H1 (cell line): ENCODE data around the gene CGNL1.

Experiments
- CBX5 ChIP-seq: fragments of 300-800, 300-1000 bp; sonication (generic); IDR thresholded peaks from 2 replicates; pipeline ENCODE4 v1.7.1; 2016; ENCODE audit warnings: antibody characterized with exemption, low read length, low read depth
- CEBPB ChIP-seq: IDR thresholded peaks from 2 replicates; pipeline ENCODE4 v1.6.1; 2012; ENCODE audit warnings: low read depth, low read length
- CTCF ChIP-seq, 3 experiments: IDR thresholded peaks; 1 replicate in 2 of 3; 2 replicates in 1 of 3; pipeline versions ENCODE4 v1.5.1 to v1.6.1; 2011; ENCODE audit warnings: low read length in 3 of 3, mild to moderate bottlenecking in 3 of 3, inconsistent platforms in 2 of 3, low read depth in 1 of 3, moderate library complexity in 1 of 3; ENCODE audit not compliant: insufficient read depth in 1 of 3; ENCODE audit errors: control extremely low read depth in 1 of 3
- FOSL1 ChIP-seq: IDR thresholded peaks from 2 replicates; pipeline ENCODE4 v1.6.1; 2011; ENCODE audit warnings: mild to moderate bottlenecking, low read depth, low read length, moderate library complexity; ENCODE audit not compliant: insufficient read depth
- POLR2A ChIP-seq, 2 experiments: IDR thresholded peaks; 1 replicate in 1 of 2; 2 replicates in 1 of 2; pipeline ENCODE4 v1.6.1; 2011; ENCODE audit warnings: low read depth in 2 of 2, low read length in 2 of 2, mild to moderate bottlenecking in 2 of 2; ENCODE audit errors: control extremely low read depth in 1 of 2
- POLR2AphosphoS5 ChIP-seq: IDR thresholded peaks from 2 replicates; pipeline ENCODE4 v1.6.1; 2011; ENCODE audit warnings: low read depth, low read length
- POU5F1 ChIP-seq: IDR thresholded peaks from 2 replicates; pipeline ENCODE4 v1.6.1; 2011; ENCODE audit warnings: low read depth, mild to moderate bottlenecking, low read length, moderate library complexity
- TCF12 ChIP-seq: IDR thresholded peaks from 2 replicates; pipeline ENCODE4 v1.6.1; 2011; ENCODE audit warnings: low read depth, mild to moderate bottlenecking, low read length

GRCh38 chr15:57403566-57404325, 27.4 kb downstream of the CGNL1 start:
- TF ChIP-seq FOSL1, result no peak
- TF ChIP-seq TCF12, result no peak
- no peak for TF ChIP-seq POLR2A (IDR thresholded peaks at IDR 0.05; ENCODE audit: control extremely low read depth in 1 of 2, low read depth in 2 of 2, low read length in 2 of 2)
- no peak for TF ChIP-seq CBX5
- no peak for TF ChIP-seq CEBPB
- no peak for TF ChIP-seq CTCF (IDR thresholded peaks at IDR 0.05; ENCODE audit: control extremely low read depth in 1 of 3, insufficient read depth in 1 of 3, low read depth in 1 of 3, low read length in 3 of 3)
- no peak for TF ChIP-seq POU5F1
- no peak for TF ChIP-seq POLR2AphosphoS5
